ENCODE data around the gene RAB28. TPM values are rescaled to one million over a fixed set of nuclear protein-coding genes. Genes with fewer than 3 reads are reported as not detected.

Gene RAB28
- total RNA-seq (10 to 100 TPM; 23.7 to 34.7 TPM), polyA plus RNA-seq (ENCODE audit: insufficient read length in 2 of 2) (10 to 100 TPM; 31.7 to 34.3 TPM)
- long read RNA-seq, donor 1, transcript RAB28-202 (7 exons, 1,715 nt): major isoform, 12 of 25 reads
- long read RNA-seq, donor 1, partial matches to known transcripts: 11 of 25 reads
- long read RNA-seq, donor 1, other reads (novel, unspliced or antisense): 0 of 25 reads
- long read RNA-seq, donor 2, transcript RAB28-202 (7 exons, 1,715 nt): major isoform, 6 of 6 reads
- long read RNA-seq, donor 2, partial matches to known transcripts: 0 of 6 reads
- long read RNA-seq, donor 2, other reads (novel, unspliced or antisense): 0 of 6 reads
- long read RNA-seq, donor 3, transcript RAB28-202 (7 exons, 1,715 nt): major isoform, 6 of 6 reads
- long read RNA-seq, donor 3, partial matches to known transcripts: 0 of 6 reads
- long read RNA-seq, donor 3, other reads (novel, unspliced or antisense): 0 of 6 reads
- long read RNA-seq, donor 4, transcript RAB28-202 (7 exons, 1,715 nt): major isoform, 20 of 32 reads
- long read RNA-seq, donor 4, partial matches to known transcripts: 9 of 32 reads
- long read RNA-seq, donor 4, other reads (novel, unspliced or antisense): 0 of 32 reads

- Histone ChIP-seq H3K36me3 (ENCODE audit: control insufficient read depth, insufficient read depth, low read length) (no peaks in the 10 kb centered on the region), H3K4me3 (ENCODE audit: low read depth, low read length) (peak within 1 kb of the TSS; percentile 84), H3K27me3 (ENCODE audit: control insufficient read depth, insufficient read depth, low read length) (no peaks in the 10 kb centered on the region), H3K27ac (ENCODE audit: low read depth, low read length) (peak within 1 kb of the TSS; percentile 98), H3K9me3 (ENCODE audit: control insufficient read depth, insufficient read depth, low read length) (peaks cover 4% of the 10 kb centered on the region), H3K4me1 (ENCODE audit: control insufficient read depth, insufficient read depth, low read length) (peaks cover 3% of the 10 kb centered on the region)
- DNase-seq (ENCODE audit: low read depth in 4 of 6, low spot score in 6 of 6): peak; percentile 94 to 99 (median 96)
- 0% methylated on average over 54 of the region's 59 CpGs for WGBS (ENCODE audit: insufficient coverage)
These were observed at the start of gene RAB28 for GRCh38 chr4:13484122-13484748. Gene RAB28, minus strand, starts transcription at chr4:13484340.

GRCh38 chr4:13531625-13531998, 47.5 kb upstream of the RAB28 start:
- Histone ChIP-seq H3K36me3 (ENCODE audit: control insufficient read depth, insufficient read depth, low read length) (no peaks in the 10 kb centered on the region), H3K27ac (ENCODE audit: low read depth, low read length) (no peak overlapping the region), H3K27me3 (ENCODE audit: control insufficient read depth, insufficient read depth, low read length) (peaks cover 100% of the 10 kb centered on the region), H3K9me3 (ENCODE audit: control insufficient read depth, insufficient read depth, low read length) (no peaks in the 10 kb centered on the region), H3K4me3 (ENCODE audit: low read depth, low read length) (no peak overlapping the region), H3K4me1 (ENCODE audit: control insufficient read depth, insufficient read depth, low read length) (peaks cover 25% of the 10 kb centered on the region)
- 3% methylated on average over 4 of the region's 8 CpGs for WGBS (ENCODE audit: insufficient coverage)
- DNase-seq (ENCODE audit: low read depth in 4 of 6, low spot score in 6 of 6): peak in 1 of 6 donors; percentile 21

GRCh38 chr4:13530823-13531624, 46.9 kb upstream of the RAB28 start:
- DNase-seq (ENCODE audit: low read depth in 4 of 6, low spot score in 6 of 6): peak in 1 of 6 donors; percentile 10
- no peak overlapping the region for H3K4me3 ChIP-seq (ENCODE audit: low read depth, low read length)
- 3% methylated on average over 33 of the region's 35 CpGs for WGBS (ENCODE audit: insufficient coverage)

GRCh38 chr4:13529128-13529919, 45.2 kb upstream of the RAB28 start:
- peaks cover 100% of the 10 kb centered on the region for H3K27me3 ChIP-seq (ENCODE audit: control insufficient read depth, insufficient read depth, low read length)
- WGBS (ENCODE audit: insufficient coverage): 2% methylated on average over 22 of the region's 37 CpGs
- H3K27ac ChIP-seq (ENCODE audit: low read depth, low read length): no peak overlapping the region
- DNase-seq (ENCODE audit: low read depth in 4 of 6, low spot score in 6 of 6): peak in 1 of 6 donors; percentile 57
- no peak overlapping the region for H3K4me3 ChIP-seq (ENCODE audit: low read depth, low read length)
- H3K36me3 ChIP-seq (ENCODE audit: control insufficient read depth, insufficient read depth, low read length): no peaks in the 10 kb centered on the region
- H3K4me1 ChIP-seq (ENCODE audit: control insufficient read depth, insufficient read depth, low read length): peaks cover 19% of the 10 kb centered on the region
- H3K9me3 ChIP-seq (ENCODE audit: control insufficient read depth, insufficient read depth, low read length): peaks cover 6% of the 10 kb centered on the region

More at GRCh38 chr4:13530823-13531624, 46.9 kb upstream of the RAB28 start:
- Histone ChIP-seq H3K27me3 (ENCODE audit: control insufficient read depth, insufficient read depth, low read length) (peaks cover 100% of the 10 kb centered on the region), H3K9me3 (ENCODE audit: control insufficient read depth, insufficient read depth, low read length) (no peaks in the 10 kb centered on the region), H3K36me3 (ENCODE audit: control insufficient read depth, insufficient read depth, low read length) (no peaks in the 10 kb centered on the region), H3K27ac (ENCODE audit: low read depth, low read length) (no peak overlapping the region), H3K4me1 (ENCODE audit: control insufficient read depth, insufficient read depth, low read length) (peaks cover 23% of the 10 kb centered on the region)

- H3K36me3 ChIP-seq (ENCODE audit: control insufficient read depth, insufficient read depth, low read length): no peaks in the 10 kb centered on the region
- H3K9me3 ChIP-seq (ENCODE audit: control insufficient read depth, insufficient read depth, low read length): peaks cover 10% of the 10 kb centered on the region
- H3K27me3 ChIP-seq (ENCODE audit: control insufficient read depth, insufficient read depth, low read length): peaks cover 100% of the 10 kb centered on the region
- peak in 1 of 6 donors; percentile 24 for DNase-seq (ENCODE audit: low read depth in 4 of 6, low spot score in 6 of 6)
- H3K27ac ChIP-seq (ENCODE audit: low read depth, low read length): no peak overlapping the region
- H3K4me1 ChIP-seq (ENCODE audit: control insufficient read depth, insufficient read depth, low read length): peaks cover 19% of the 10 kb centered on the region
- H3K4me3 ChIP-seq (ENCODE audit: low read depth, low read length): no peak overlapping the region
- 0% methylated on average over 3 of the region's 5 CpGs for WGBS (ENCODE audit: insufficient coverage)
These were observed 44.6 kb upstream of the RAB28 start for GRCh38 chr4:13528821-13529127.

GRCh38 chr4:13527981-13528820, 44.1 kb upstream of the RAB28 start:
- H3K36me3 ChIP-seq (ENCODE audit: control insufficient read depth, insufficient read depth, low read length): no peaks in the 10 kb centered on the region
- 8% methylated on average over 4 of the region's 35 CpGs for WGBS (ENCODE audit: insufficient coverage)
- H3K27me3 ChIP-seq (ENCODE audit: control insufficient read depth, insufficient read depth, low read length): peaks cover 100% of the 10 kb centered on the region
- H3K9me3 ChIP-seq (ENCODE audit: control insufficient read depth, insufficient read depth, low read length): peaks cover 10% of the 10 kb centered on the region
- H3K4me3 ChIP-seq (ENCODE audit: low read depth, low read length): no peak overlapping the region
- H3K27ac ChIP-seq (ENCODE audit: low read depth, low read length): no peak overlapping the region
- DNase-seq (ENCODE audit: low read depth in 4 of 6, low spot score in 6 of 6): no peak
- peaks cover 22% of the 10 kb centered on the region for H3K4me1 ChIP-seq (ENCODE audit: control insufficient read depth, insufficient read depth, low read length)

- no peak overlapping the region for H3K27ac ChIP-seq (ENCODE audit: low read depth, low read length)
- peaks cover 100% of the 10 kb centered on the region for H3K27me3 ChIP-seq (ENCODE audit: control insufficient read depth, insufficient read depth, low read length)
- no peak overlapping the region for H3K4me3 ChIP-seq (ENCODE audit: low read depth, low read length)
- no peaks in the 10 kb centered on the region for H3K36me3 ChIP-seq (ENCODE audit: control insufficient read depth, insufficient read depth, low read length)
- H3K4me1 ChIP-seq (ENCODE audit: control insufficient read depth, insufficient read depth, low read length): peaks cover 30% of the 10 kb centered on the region
- H3K9me3 ChIP-seq (ENCODE audit: control insufficient read depth, insufficient read depth, low read length): peaks cover 10% of the 10 kb centered on the region
- DNase-seq (ENCODE audit: low read depth in 4 of 6, low spot score in 6 of 6): no peak
- 1% methylated on average over 41 of the region's 46 CpGs for WGBS (ENCODE audit: insufficient coverage)
These were observed 43.2 kb upstream of the RAB28 start for GRCh38 chr4:13527192-13527980.

- DNase-seq (ENCODE audit: low read depth in 4 of 6, low spot score in 6 of 6): no peak
- Histone ChIP-seq H3K27me3 (ENCODE audit: control insufficient read depth, insufficient read depth, low read length) (peaks cover 100% of the 10 kb centered on the region), H3K4me3 (ENCODE audit: low read depth, low read length) (no peak overlapping the region), H3K4me1 (ENCODE audit: control insufficient read depth, insufficient read depth, low read length) (peaks cover 33% of the 10 kb centered on the region), H3K9me3 (ENCODE audit: control insufficient read depth, insufficient read depth, low read length) (peaks cover 10% of the 10 kb centered on the region), H3K36me3 (ENCODE audit: control insufficient read depth, insufficient read depth, low read length) (no peaks in the 10 kb centered on the region), H3K27ac (ENCODE audit: low read depth, low read length) (no peak overlapping the region)
- no CpG with 5 or more reads among the region's 3 CpGs for WGBS (ENCODE audit: insufficient coverage)
These were observed 42.5 kb upstream of the RAB28 start for GRCh38 chr4:13526658-13527057.
